ENCODE measurements around the gene TWIST1.

DNA sequence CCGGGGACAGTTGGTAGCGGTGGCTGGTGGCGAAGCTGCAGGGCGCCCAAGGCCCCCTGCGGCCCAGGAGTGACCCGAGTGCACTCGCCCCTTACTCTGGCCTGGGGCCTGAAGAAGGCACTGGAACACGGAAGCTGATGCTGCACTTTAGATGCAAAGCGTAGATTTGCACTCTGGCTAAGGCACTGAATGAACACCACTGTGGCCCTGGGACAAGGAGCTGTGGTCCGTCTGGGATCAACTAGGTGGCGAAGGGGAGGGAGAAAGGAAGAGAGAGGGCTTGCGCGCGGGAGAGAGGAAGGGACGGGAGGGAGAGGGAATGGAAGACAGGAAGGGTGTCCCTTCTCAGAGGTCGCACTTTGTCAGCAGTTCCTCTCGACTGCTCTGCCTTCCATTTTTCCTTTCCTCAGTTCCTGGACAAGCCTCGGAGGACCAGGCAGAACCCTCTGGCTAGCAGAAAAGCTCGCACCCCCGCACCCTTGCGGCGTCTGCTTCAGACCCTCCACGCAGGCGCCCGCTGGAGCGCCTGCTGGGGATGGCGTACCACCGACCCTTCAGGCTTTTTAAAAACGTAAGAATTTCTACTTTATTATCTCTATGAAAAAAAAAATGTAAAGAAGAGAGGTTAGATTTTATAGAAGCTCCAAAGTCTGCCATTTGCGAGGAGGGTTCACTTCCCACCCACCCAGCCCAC is 26.6 kb upstream of the TWIST1 start:
- TF ChIP-seq, protein P1, sequence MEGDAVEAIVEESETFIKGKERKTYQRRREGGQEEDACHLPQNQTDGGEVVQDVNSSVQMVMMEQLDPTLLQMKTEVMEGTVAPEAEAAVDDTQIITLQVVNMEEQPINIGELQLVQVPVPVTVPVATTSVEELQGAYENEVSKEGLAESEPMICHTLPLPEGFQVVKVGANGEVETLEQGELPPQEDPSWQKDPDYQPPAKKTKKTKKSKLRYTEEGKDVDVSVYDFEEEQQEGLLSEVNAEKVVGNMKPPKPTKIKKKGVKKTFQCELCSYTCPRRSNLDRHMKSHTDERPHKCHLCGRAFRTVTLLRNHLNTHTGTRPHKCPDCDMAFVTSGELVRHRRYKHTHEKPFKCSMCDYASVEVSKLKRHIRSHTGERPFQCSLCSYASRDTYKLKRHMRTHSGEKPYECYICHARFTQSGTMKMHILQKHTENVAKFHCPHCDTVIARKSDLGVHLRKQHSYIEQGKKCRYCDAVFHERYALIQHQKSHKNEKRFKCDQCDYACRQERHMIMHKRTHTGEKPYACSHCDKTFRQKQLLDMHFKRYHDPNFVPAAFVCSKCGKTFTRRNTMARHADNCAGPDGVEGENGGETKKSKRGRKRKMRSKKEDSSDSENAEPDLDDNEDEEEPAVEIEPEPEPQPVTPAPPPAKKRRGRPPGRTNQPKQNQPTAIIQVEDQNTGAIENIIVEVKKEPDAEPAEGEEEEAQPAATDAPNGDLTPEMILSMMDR (conservative IDR thresholded peaks at IDR 0.05): no peak
- no peak for TF ChIP-seq EZH2 (IDR thresholded peaks at IDR 0.05; ENCODE audit: low read depth)
